CD4-positive, alpha-beta T cell treated with Interleukin-6 for 4 hours (primary cell): Measurements from ENCODE around the gene TMEM163.
"Not testable (repeated sequence)": the region's sequence is repeated elsewhere in the genome, so short reads cannot be mapped to it uniquely, and the experiment has no call there.

ENCODE experiments used
- DNase-seq: peaks from one replicate; pipeline ENCODE4 v3.0.0-alpha.2; 2020; ENCODE audit warnings: mixed read lengths

Gene TMEM163

GRCh38 chr2:134512734-134513464 is 205.9 kb downstream of the TMEM163 start:
- DNase-seq: no peak

- DNase-seq: no peak
Observed at GRCh38 chr2:134508391-134508790, 210.4 kb downstream of the TMEM163 start.

GRCh38 chr2:134507697-134508096 is 211.1 kb downstream of the TMEM163 start:
- DNase-seq: no peak

DNA sequence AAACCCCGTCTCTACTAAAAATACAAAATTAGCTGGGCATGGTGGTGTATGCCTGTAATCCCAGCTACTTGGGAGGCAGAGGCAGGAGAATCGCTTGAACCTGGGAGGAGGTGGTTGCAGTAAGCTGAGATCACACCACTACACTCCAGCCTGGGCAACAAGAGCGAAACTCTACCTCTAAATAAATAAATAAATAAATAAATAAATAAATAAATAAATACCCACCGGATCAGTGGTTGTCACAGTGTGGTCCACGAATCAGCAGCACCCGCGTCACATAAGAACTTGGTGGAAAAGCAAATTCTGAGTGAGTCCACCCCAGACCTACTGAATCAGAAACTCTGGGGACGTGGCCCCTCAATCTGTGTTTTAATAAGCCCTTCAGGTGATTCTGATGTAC is 211.6 kb downstream of the TMEM163 start:
- DNase-seq: not testable (repeated sequence)

- no peak for DNase-seq
Observed at GRCh38 chr2:134505446-134505845, 213.4 kb downstream of the TMEM163 start.

DNA sequence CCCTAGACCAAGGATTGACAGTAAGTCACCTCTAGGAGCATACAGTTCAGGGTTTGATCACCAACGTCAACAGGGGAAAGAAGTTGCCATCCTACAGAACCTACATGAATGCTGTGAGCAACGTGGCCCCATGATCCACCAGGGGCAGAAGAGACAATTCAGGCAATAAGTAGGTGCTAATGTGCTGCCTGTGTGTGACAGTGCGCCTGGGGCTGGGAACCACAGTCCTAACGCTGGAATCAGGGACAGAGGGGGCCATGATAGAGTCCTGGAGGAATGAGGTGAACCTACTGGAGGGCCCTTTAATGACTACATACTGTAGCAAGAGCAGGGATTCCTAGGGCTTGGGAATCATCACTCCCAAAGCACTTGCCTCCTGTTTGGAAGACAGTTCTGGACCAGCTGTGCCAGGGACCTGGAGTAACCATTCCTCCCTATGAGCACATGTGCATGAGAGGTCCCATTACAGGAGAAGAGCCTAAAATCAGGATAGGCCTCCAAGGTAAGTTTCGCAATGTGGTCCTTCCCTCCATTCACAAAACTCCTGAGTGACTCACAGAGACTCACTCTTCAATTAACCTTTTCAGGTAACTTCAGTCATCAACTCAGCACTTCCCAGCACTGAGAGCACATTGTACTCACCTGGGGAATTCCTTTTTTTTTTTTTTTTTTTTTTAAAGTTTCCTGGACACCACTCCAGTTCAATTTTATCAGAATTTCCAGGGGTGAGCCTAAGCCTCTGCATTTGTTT is 214.0 kb downstream of the TMEM163 start:
- no peak for DNase-seq

GRCh38 chr2:134502104-134502503 is 216.7 kb downstream of the TMEM163 start:
- no peak for DNase-seq

GRCh38 chr2:134501476-134502091 is 217.2 kb downstream of the TMEM163 start:
- DNase-seq: no peak

GRCh38 chr2:134500211-134500935 is 218.4 kb downstream of the TMEM163 start:
- no peak for DNase-seq

- DNase-seq: no peak
Observed at GRCh38 chr2:134499307-134499926, 219.4 kb downstream of the TMEM163 start.

DNA sequence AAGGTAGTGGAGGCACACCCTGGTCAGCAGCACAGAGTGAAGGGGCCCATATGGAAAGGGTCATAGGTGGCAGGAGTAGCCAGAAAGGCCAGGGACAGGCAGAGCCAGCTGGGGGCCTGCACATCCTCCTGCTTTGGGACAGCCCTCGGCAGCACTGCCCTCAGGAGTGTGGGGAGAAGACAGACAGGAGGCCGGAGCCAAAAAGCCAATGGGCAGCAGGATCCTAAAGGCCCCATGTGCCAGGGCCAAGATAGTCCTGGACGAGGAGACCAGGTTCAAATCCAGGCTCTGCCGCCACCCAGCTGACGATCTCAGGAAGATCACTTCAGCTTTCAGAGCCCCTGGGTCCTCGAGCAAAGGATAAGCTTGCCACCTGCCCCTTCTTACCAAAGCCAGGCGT is 220.1 kb downstream of the TMEM163 start:
- no peak for DNase-seq

DNA sequence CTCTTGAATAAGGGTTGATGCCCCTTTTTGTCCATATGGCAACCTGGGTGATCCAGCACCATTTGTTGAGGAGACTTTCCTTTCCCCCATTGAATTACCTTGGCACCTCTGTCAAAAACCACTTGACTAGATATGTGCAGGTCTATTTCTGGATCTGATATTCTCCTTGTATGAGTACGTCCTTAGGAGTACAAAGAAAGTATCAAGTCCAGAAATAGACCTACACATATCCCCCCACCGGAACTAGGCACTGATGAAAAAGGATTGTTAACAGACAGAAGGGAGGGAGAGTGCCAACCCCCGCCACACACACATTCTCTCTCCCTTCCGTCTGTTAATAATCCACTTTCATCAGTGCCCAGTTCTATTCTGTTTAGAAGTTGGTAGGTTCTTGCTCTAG is 225.0 kb downstream of the TMEM163 start:
- no peak for DNase-seq

DNA sequence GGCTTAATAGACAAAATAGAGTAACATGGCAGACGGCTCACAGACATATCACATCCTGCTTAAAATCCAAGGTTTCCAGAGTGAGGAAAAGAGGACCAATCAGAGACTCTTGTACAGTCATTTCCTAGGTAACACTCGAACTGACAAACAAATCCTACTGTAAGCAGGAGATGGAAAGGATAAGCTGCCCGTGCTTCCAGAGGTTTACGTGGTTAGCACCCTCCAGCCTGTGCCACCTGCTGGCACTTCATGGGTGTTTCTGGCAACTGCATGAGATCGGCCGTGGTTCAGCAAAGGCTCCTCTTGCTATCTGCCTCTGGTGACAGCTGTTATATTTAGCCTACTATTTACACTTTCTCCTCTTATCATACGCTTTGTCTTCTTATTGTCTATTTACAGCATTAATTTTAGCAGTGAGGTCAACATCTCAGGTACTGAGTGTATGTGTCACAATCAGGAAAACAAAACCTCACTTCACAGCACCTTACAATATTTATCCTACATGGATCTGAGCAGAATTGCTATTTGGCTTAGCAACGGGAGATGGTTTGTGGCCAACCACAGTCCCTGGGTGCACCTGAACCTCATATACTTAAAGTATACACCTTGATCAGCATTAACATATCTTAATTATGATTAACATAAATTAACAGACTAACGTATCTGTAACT is 226.9 kb downstream of the TMEM163 start:
- DNase-seq: no peak

DNA sequence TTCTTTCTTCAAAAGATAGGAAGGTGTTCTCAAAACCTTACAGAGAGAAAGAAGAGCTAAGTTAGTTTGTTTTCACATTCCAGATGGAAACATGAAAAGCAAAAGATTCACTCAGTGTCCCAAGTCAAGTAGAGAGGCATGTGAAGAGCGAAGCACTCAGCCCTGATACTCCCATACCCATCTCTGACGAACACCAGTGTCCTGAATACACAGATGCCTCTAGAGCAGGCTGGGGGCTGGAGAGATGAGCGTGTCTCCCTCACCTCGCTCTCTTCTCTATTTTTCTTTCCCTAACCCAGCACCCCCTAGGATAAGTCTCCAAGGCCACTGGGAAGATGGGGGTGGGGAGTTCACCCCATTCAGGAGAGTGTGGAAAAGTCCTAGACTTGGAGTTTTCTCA is 227.8 kb downstream of the TMEM163 start:
- no peak for DNase-seq

DNA sequence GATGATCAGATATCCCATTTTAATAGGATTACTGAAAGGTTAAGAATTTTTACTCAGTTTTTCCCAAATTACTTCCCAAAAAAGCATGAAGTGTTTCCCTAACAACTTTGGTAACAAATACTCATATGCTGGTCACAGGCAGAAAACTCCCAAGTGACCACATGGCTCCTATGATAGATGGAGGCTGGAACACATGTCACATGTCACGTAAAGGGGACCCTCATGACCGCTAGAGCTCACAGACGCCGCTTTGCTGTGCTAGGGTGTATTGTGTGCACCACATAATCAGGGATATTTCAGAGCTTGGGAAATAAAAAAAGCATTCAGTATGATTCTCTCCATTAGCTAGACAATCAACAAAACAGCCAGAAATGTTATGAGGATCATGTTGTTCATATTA is 228.2 kb downstream of the TMEM163 start:
- DNase-seq: no peak

- no peak for DNase-seq
Observed at GRCh38 chr2:134489732-134490384, 228.9 kb downstream of the TMEM163 start.

DNA sequence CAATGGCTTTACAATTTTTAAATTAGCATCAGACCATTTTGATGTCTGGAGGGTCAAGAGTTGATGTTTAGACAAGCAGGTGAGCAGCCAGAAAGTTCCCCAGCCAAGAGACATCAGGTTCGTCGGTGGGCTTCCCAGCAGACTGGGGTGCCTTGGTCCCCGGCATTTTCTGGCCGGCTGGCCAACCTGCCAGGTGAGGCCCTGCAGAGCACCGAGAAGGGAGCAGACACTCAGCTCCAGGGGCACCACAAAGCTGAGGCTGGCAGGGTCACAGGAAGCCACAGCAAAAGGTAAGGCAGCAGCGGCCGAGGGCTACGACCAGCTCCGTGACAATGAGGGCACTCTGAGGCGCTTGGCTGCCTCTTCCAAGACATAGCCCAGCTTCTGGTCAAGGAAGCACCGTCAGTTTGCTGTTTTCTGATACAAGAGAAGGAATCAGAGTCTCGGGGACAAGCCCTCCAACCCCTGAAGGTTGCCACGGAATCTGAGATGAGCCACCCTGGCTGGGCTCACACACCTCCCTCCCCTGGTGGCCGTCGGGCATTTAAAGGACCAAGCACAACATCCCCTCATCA is 235.9 kb downstream of the TMEM163 start:
- no peak for DNase-seq

- DNase-seq: no peak
Observed at GRCh38 chr2:134482131-134482723, 236.6 kb downstream of the TMEM163 start.

- no peak for DNase-seq
Observed at GRCh38 chr2:134479696-134480330, 239.0 kb downstream of the TMEM163 start.

DNA sequence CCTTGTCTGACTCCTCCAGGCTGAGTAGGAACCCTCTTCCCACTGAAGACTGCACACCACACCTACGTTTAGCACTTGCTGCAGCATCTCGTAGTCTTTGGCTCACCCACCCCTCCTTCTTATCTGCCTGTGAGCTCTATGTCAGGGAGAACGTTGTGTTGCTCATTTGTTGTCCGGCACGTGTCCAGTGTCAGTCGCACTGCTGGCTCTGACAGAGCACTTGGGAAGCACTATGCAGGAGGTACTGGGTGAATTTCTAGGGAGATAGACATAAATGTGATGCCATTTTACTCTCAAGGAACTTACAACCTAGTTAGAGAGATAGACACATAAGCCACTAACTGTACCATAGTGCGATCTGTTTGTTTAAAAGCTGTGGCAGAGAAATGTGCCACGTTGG is 241.8 kb downstream of the TMEM163 start:
- not testable (repeated sequence) for DNase-seq
